Right atrium auricular region (tissue), 2 donors: ENCODE results near the gene ATXN3. TPM values are rescaled to one million over a fixed set of nuclear protein-coding genes. Genes with fewer than 3 reads are reported as not detected.

ENCODE experiments used
- DNase-seq: peaks from one replicate; pipeline ENCODE4 v3.0.0-alpha.2; 2019; ENCODE audit warnings: low spot score
- H3K27ac ChIP-seq, 2 donors: fragments of 200-600 bp; sonication (generic); 1 replicate in 1 of 2; 2 replicates in 1 of 2; pipeline ENCODE4 v1.5.1; 2016 to 2019
- H3K27me3 ChIP-seq, 2 donors: fragments of 200-600 bp; sonication (generic); one replicate each; pipeline versions ENCODE4 v1.5.1 to v1.6.0; 2017 to 2019
- H3K36me3 ChIP-seq: fragments of 200-600 bp; sonication (generic); one replicate; pipeline ENCODE4 v1.5.1; 2016
- H3K4me1 ChIP-seq, 2 donors: fragments of 200-600 bp; sonication (generic); one replicate each; pipeline versions ENCODE4 v1.5.1 to v1.6.0; 2017 to 2019
- H3K4me3 ChIP-seq, 2 donors: fragments of 200-600 bp; sonication (generic); 1 replicate in 1 of 2; 2 replicates in 1 of 2; pipeline ENCODE4 v1.5.1; 2017 to 2019; ENCODE audit warnings: mild to moderate bottlenecking in 1 of 2, moderate library complexity in 1 of 2
- H3K9me3 ChIP-seq, 2 donors: fragments of 200-600 bp; sonication (generic); one replicate each; pipeline ENCODE4 v1.5.1; 2019
- total RNA-seq, 2 donors: library from RNA; depleted of rRNA; stranded (reverse); fragments of >200 nt; gene quantifications; one replicate each; pipeline ENCODE4 v1.1.0, GENCODE V29; 2016
- TF ChIP-seq, protein P1 (sequence below), 2 donors: fragments of 200-600 bp; sonication (generic); IDR thresholded peaks; one replicate each; pipeline ENCODE4 v1.5.1; 2019; ENCODE audit warnings: antibody characterized with exemption in 2 of 2

The ATXN3 gene
- total RNA-seq, 2 donors from 2014 or later, result 9.1 to 17.9 TPM

DNA sequence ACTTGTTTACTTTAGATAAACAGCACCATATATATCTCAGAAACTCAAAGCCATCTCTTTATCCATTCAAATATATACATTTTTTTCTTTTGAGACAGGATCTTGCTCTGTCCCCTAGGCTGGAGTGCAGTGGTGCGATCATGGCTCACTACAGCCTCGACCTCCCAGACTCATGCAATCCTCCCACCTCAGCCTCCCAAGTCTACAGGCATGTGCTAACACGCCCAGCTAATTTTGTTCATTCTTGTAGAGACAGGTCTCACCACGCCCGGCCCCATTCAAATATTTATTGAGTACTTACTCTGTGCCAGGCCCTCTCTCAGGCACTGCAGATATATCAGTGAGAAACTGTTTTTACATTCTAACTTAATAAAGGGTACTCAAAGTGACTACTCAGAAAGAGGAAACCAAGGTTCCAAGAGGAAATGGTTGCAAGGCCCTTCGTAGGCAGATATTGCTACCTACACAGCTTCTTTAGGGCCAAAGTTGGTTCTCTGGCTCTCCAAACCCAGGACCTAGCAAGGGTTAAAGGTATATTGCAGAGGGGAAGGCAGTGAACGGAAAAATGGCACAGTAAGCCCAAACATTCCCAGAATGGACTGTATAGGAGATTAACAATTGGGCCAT, 2.9 kb downstream of the ATXN3 start:
- H3K9me3 ChIP-seq, result no peaks in the 10 kb centered on the region
- no peaks in the 10 kb centered on the region for H3K27me3 ChIP-seq
- no peak for DNase-seq
- H3K4me1 ChIP-seq, result peaks cover 0 to 27% of the 10 kb centered on the region in 2 donors
- TF ChIP-seq, protein P1, sequence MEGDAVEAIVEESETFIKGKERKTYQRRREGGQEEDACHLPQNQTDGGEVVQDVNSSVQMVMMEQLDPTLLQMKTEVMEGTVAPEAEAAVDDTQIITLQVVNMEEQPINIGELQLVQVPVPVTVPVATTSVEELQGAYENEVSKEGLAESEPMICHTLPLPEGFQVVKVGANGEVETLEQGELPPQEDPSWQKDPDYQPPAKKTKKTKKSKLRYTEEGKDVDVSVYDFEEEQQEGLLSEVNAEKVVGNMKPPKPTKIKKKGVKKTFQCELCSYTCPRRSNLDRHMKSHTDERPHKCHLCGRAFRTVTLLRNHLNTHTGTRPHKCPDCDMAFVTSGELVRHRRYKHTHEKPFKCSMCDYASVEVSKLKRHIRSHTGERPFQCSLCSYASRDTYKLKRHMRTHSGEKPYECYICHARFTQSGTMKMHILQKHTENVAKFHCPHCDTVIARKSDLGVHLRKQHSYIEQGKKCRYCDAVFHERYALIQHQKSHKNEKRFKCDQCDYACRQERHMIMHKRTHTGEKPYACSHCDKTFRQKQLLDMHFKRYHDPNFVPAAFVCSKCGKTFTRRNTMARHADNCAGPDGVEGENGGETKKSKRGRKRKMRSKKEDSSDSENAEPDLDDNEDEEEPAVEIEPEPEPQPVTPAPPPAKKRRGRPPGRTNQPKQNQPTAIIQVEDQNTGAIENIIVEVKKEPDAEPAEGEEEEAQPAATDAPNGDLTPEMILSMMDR (IDR thresholded peaks at IDR 0.05), result no peak
- H3K4me3 ChIP-seq, result no peak overlapping the region
- H3K36me3 ChIP-seq, result no peaks in the 10 kb centered on the region
- no peak overlapping the region for H3K27ac ChIP-seq

DNA sequence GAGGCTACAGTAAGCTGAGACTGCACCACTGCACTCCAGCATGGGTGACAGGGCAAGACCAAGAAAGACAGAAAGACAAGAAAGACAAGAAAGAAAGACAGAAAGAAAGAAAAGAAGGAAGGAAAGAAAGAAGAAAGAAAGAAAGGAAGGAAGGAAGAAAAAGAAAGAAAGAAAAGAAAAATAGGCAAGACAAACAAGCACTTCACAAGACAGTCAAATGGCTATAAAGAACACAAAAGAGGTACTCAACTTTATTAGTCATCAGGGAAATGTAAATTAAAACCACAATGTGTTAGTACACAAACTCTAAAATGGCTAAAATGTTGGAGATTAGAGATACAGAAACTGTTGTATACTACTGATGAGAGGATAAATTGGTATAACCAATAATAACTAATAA, 6.6 kb downstream of the ATXN3 start:
- Histone ChIP-seq H3K27ac (no peak overlapping the region), H3K9me3 (no peaks in the 10 kb centered on the region), H3K27me3 (no peaks in the 10 kb centered on the region), H3K36me3 (peaks cover 14% of the 10 kb centered on the region), H3K4me1 (peaks cover 0 to 19% of the 10 kb centered on the region in 2 donors), H3K4me3 (no peak overlapping the region)
- TF ChIP-seq, protein P1 (IDR thresholded peaks at IDR 0.05), result no peak
- no peak for DNase-seq

DNA sequence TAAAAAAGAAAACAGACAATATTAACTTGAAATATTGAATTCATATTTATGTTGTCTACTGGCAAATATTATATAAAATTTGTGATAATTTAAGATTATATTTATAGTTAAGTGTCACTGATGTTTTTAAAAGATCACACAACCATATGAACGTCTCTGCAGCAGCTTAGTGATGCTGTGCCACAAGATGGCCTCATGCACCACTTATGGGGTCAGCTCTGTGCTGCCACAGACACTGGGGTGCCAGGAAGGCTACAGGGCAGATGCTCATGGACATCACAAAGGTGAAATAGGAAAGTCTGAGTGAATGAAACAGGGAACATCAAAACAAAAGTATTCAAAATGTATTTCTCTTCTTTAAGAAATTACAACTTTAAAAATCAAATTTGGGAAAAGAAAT, 13.1 kb downstream of the ATXN3 start:
- H3K4me1 ChIP-seq, result no peaks in the 10 kb centered on the region

DNA sequence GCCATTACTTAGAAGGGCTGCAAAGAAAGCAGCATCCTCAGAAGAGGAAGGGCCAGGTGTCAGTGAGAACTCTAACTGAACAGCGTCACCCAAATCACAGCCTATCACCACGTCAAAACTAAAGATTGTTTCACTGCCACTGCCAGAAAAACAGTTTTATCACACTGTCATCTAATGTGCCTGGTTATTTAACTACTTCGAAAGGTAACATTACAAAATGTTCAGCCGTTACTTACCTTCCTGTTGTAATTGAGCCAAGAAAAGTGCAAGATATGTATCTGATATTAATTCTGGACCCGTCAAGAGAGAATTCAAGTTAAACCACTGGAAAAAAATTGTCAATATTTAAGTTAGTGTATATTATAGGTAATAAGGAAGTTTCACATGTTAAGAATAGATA, 17.9 kb downstream of the ATXN3 start:
- Histone ChIP-seq H3K27me3 (no peaks in the 10 kb centered on the region), H3K36me3 (peaks cover 24% of the 10 kb centered on the region), H3K4me1 (no peaks in the 10 kb centered on the region), H3K27ac (no peak overlapping the region), H3K9me3 (no peaks in the 10 kb centered on the region), H3K4me3 (no peak overlapping the region)
- no peak for DNase-seq
- TF ChIP-seq, protein P1 (IDR thresholded peaks at IDR 0.05), result no peak

More for the DNA sequence above, 13.1 kb downstream of the ATXN3 start:
- Histone ChIP-seq H3K9me3 (no peaks in the 10 kb centered on the region), H3K27me3 (no peaks in the 10 kb centered on the region), H3K4me3 (no peak overlapping the region), H3K36me3 (peaks cover 46% of the 10 kb centered on the region), H3K27ac (no peak overlapping the region)
- TF ChIP-seq, protein P1 (IDR thresholded peaks at IDR 0.05), result peak in 1 of 2 donors; percentile 30
- DNase-seq, result no peak

DNA sequence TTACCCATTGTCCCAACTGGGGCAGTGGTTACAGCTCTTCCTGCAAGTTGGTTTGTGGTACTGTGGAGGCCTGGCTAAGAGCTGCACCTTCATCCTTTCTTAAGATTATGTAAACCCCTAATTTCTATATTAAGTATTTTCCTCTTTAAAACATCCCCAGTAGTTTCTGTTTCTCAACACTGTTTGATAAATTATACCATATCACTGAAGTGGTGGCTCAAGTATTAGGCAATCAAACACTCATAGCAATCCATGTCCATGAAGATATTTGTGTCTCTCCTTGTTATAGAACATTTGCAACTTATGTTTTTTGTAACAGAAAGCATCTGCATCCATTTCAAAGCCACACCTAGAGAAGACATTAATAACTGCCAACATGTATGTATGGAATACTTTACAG, 31.8 kb downstream of the ATXN3 start:
- TF ChIP-seq, protein P1 (IDR thresholded peaks at IDR 0.05), result no peak
- Histone ChIP-seq H3K9me3 (no peaks in the 10 kb centered on the region), H3K27ac (no peak overlapping the region), H3K4me3 (no peak overlapping the region), H3K36me3 (peaks cover 49% of the 10 kb centered on the region), H3K27me3 (no peaks in the 10 kb centered on the region), H3K4me1 (no peaks in the 10 kb centered on the region)
- no peak for DNase-seq
